GM23248 (cell line): ENCODE results near the gene EIF4G2.

ENCODE experiments used
- EZH2 ChIP-seq: fragments of 200-600 bp; sonication (generic); IDR thresholded peaks from 2 replicates; pipeline ENCODE4 v1.6.1; 2018; ENCODE audit warnings: antibody characterized with exemption, mild to moderate bottlenecking; ENCODE audit not compliant: insufficient read depth, poor library complexity, severe bottlenecking
- EZH2phosphoT487 ChIP-seq: fragments of 200-600 bp; sonication (generic); IDR thresholded peaks from 2 replicates; pipeline ENCODE4 v1.6.1; 2018; ENCODE audit warnings: antibody characterized with exemption, moderate library complexity, mild to moderate bottlenecking, low read depth; ENCODE audit not compliant: insufficient read depth

DNA sequence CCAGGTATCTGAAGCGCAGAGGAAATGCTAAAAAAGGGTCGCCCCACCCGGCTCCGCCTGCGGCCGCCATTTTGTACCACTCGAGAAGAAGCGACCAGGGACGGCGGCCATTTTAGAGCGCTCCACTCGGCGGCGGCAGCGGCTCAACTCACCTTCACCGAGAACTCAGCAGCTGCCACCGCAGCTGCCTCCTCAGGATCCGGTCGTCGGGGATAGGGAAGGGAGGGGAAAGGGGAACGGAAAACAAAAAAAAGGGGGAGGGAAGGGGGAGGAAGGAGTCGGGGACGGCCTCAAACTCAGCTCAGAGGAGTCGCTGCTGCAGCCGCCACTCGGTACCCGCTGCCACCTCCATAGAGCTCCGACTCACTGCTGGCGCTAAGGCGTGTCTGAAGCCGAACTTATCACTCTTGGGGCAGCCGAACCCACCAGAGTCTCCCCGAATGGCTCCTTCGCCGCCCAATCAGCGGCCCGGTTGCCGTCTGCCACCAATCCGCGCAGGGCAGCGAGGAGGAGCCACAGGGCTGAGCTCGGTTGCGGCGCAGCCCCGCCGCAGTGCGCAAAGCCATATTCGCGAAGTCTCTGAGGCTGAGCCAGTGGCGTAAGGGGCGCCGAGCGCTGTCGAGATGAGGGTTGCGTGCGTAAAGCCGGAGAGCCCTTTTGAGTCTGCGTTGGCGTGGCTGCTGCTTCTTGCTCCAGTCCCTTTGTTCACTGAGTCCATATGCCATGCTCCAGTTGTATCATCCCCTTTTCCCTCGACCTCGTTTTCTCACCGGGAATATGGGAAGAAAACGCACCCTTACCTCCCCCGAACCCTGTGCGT is at the start of gene EIF4G2:
- no peak for TF ChIP-seq EZH2phosphoT487
- no peak for TF ChIP-seq EZH2
